RWPE1 (cell line): ENCODE data around the gene ARL4A.

Source experiments
- CTCF ChIA-PET: fragments of 350-600 bp; sonication (Branson Sonifier 250); formaldehyde crosslinking; extraction: SDS; loops from one replicate; lab custom pipeline; 2021; lab: Yijun Ruan, JAX
- POLR2A ChIA-PET: fragments of 400-600 bp; formaldehyde crosslinking; extraction: SDS; loops from one replicate; lab custom pipeline; 2020; ENCODE audit warnings: antibody characterized with exemption; ENCODE audit not compliant: low non-redundant PET; lab: Yijun Ruan, JAX
- DNase-seq: peaks from one replicate; pipeline ENCODE4 v3.0.0; 2012; ENCODE audit warnings: low spot score
- H3K27ac ChIP-seq: fragments of 450-650 bp; 2 replicates; pipeline ENCODE4 v1.5.1; 2017
- TF ChIP-seq, protein P1 (sequence below): fragments of 450-650 bp; conservative IDR thresholded peaks from 2 replicates; pipeline ENCODE4 v1.5.1; 2017; ENCODE audit warnings: low read depth, mild to moderate bottlenecking

Gene ARL4A

DNA sequence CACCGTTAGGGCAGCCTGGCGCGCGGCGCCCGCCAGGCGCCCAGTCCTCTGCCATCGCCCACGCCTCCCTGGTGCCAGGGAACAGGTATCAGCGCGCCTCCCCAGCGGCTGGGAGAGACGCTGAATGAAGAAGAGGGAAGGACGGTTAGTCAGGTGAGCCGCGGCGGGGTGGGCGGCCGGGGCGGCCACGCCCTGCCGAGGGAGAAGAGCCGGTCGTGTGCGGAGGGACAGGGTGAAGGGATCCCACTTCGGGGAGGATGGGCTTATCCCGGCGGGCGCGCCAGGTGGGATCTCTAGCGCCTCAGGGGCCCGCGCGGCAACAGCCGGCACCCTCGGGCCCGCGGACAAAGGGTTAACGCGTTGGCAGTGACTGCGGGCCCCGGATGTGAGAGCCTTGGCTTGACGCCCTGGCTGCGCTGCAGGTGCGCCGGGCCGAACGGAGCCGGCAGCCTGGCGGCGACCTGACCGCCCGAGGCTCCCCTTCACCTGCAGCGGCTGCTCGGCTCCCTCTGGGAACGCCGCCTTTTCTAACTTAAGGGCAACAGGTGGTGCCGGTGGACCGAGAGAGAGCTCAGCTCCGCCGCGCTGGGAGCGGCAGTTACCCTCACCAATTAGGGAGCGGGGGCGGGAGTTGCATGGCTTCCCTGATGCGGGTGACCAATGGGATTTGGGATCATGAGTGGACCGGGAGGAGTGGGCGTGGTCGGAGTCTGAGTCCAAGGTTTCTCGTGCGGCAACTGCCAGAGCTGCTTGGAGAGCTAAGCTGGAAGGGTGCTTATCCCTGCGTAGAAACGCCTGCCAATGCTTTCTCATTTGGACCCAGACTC is at the start of gene ARL4A:
ARL4A (plus strand) TSS at position 743 of the 827 bp plus-strand sequence. CDS start 622 bp downstream, outside the sequence.
- CTCF ChIA-PET, result interaction anchor here (0.6 to 1.9 kb wide), 17 partner anchors 12 to 551 kb away, joined by 3 to 13 read pairs (median 4); no protein-coding TSS in a partner anchor
- peak; percentile 100 for DNase-seq
- peak within 1 kb of the TSS; percentile 96 for H3K27ac ChIP-seq
- TF ChIP-seq, protein P1, sequence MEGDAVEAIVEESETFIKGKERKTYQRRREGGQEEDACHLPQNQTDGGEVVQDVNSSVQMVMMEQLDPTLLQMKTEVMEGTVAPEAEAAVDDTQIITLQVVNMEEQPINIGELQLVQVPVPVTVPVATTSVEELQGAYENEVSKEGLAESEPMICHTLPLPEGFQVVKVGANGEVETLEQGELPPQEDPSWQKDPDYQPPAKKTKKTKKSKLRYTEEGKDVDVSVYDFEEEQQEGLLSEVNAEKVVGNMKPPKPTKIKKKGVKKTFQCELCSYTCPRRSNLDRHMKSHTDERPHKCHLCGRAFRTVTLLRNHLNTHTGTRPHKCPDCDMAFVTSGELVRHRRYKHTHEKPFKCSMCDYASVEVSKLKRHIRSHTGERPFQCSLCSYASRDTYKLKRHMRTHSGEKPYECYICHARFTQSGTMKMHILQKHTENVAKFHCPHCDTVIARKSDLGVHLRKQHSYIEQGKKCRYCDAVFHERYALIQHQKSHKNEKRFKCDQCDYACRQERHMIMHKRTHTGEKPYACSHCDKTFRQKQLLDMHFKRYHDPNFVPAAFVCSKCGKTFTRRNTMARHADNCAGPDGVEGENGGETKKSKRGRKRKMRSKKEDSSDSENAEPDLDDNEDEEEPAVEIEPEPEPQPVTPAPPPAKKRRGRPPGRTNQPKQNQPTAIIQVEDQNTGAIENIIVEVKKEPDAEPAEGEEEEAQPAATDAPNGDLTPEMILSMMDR, result peak; percentile 77
- POLR2A ChIA-PET, result interaction anchor here (0.7 to 1.0 kb wide), 2 partner anchors 234 to 405 kb away, joined by 3 read pairs; no protein-coding TSS in a partner anchor

- POLR2A ChIA-PET, result no interaction called here
Measured at GRCh38 chr7:12637819-12638592, 49.4 kb upstream of the ARL4A start.

DNA sequence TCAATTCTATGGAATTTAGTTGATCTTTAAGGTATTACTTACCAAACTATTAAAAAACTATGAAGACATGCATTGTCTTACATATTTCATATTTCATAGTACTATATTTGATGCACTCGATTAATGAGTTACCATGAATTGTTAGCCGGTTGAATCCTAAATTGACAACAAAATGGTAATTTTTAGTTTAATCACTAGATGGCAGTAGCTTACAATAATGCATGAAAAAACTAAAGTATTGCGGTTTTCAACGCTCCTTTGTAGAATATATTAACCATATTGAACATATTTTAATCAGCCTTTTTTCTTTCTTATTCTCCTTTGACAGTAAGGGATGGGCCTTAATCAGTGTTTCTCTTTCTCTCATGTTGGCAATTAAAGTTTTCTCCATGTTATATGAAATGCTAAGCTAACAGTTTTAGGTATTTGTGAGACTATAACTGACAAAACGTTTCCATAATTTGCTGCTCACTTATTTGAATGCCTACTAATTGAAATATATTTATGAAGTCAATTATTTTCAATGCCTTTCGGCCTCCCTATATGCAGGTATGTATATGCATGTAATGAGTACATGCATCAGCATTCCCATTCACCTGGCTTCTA is 48.5 kb upstream of the ARL4A start:
- peak; percentile 42 for DNase-seq
- ChIA-PET POLR2A (no interaction called here), CTCF (interaction anchor here (0.6 to 1.4 kb wide), 10 partner anchors 13 to 643 kb away, joined by 3 to 5 read pairs (median 3); no protein-coding TSS in a partner anchor)
- TF ChIP-seq, protein P1, result peak; percentile 83
- H3K27ac ChIP-seq, result no peak overlapping the region

More at GRCh38 chr7:12637819-12638592, 49.4 kb upstream of the ARL4A start:
- no peak for DNase-seq
- CTCF ChIA-PET, result interaction anchor here (0.6 to 1.4 kb wide), 9 partner anchors 12 to 627 kb away, joined by 3 to 5 read pairs (median 3); no protein-coding TSS in a partner anchor
- TF ChIP-seq, protein P1, result no peak
- no peak overlapping the region for H3K27ac ChIP-seq

GRCh38 chr7:12640299-12641096 is 46.9 kb upstream of the ARL4A start:
- no peak for DNase-seq
- TF ChIP-seq, protein P1, result no peak
- ChIA-PET CTCF (no interaction called here), POLR2A (no interaction called here)
- H3K27ac ChIP-seq, result no peak overlapping the region

GRCh38 chr7:12641196-12641595 is 46.2 kb upstream of the ARL4A start:
- no peak for DNase-seq
- ChIA-PET POLR2A (no interaction called here), CTCF (no interaction called here)
- TF ChIP-seq, protein P1, result no peak
- no peak overlapping the region for H3K27ac ChIP-seq
